Ramos (cell line): ENCODE measurements around the gene KYAT1.

Source experiments
- in situ Hi-C: fragments of 300-500 bp; cut with MboI; formaldehyde crosslinking; loops from one replicate; pipeline ENCODE4 v1.14.3; 2022; ENCODE audit warnings: low sequenced_read_pairs; ENCODE audit not compliant: unreplicated experiment

The KYAT1 gene

DNA sequence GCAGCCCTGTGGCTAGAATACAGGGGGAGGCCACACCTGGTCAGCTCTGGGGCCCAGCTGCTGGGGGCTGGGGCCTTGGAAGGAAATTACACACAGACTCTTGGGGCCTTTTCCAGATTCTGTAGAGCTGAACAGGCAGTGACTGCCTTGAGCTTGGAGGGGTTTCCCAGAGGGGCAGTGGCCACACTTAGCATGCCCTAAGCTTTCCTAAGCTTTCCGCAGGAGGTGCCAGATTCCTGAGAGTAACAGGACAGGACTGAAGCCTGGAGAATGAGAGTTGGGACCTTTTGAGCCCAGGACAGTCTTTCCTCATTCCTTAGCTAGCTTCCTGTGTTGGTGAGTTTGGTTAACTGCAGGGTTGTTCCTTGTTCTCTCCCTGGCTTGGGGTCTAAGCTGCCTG, 93.3 kb downstream of the KYAT1 start:
- in situ Hi-C loops, result no loop called here

DNA sequence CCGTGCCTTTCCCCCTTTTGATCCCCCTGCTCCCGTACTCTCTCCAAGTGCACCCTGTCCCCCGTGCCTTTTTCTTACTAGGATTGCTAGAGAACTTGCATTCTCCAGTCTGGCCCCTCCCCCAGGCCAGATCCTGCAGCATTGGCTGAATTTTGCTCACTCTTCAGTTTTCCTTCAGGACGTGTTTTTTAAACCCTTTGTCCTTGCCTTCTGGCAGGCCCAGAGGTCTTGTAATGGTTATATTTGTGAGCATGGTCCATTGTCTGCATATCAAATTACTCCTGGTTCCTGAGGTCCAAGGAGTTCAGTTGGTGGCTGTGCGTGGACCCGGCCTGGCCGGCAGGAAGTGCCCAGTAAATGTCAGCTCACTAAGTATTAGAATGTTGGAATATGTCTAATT, 94.1 kb downstream of the KYAT1 start:
- in situ Hi-C loops, result no loop called here

DNA sequence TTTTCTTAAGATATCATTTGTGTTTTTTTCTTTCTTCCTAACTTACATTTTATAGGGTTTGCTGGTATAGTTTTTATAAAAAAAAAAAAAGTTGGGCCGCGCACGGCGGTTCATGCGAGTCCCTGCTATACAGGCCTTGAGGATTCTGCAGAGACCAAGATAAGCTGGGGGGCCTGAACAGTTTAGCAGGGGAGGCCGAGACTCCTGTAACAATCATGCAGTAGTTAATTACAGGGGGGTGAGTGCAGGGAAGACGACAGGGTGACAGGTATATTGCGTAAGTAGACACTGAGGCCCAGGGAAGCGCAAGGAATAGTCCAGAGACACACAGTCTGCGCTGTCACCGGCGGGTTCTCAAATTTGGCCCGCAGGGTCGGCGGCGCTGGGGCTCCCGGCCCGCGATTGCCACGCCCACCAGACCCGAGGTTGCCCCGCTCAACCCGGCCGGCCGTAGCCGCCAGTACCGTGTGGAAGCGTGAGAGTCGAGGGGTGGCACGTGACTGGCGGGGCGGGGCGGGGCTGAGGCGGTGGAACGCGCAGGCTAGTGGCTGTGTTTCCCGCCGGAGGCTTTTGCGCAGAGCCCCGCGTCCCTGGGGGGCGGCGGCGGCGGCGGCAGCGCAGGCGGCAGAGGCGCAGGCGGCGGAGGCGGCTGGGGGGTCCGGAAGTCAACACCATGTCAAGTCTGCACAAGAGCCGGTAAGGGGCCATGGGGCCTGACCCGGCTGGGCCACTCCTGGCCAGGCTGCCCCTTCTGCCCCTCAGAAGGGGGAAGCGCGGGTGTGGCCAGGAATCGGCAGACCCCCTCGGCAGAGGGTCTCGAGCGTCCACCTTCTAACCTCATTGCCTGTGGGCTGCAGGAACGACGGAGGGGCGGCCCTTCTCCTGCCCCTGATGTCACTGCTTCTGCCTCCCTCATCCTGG, 94.8 kb downstream of the KYAT1 start, which contains the start of gene TBC1D13:
TBC1D13 (plus strand) TSS at position 573 of the 921 bp plus-strand sequence; CDS start at position 674, 101 bp downstream.
- in situ Hi-C loops, result no loop called here

DNA sequence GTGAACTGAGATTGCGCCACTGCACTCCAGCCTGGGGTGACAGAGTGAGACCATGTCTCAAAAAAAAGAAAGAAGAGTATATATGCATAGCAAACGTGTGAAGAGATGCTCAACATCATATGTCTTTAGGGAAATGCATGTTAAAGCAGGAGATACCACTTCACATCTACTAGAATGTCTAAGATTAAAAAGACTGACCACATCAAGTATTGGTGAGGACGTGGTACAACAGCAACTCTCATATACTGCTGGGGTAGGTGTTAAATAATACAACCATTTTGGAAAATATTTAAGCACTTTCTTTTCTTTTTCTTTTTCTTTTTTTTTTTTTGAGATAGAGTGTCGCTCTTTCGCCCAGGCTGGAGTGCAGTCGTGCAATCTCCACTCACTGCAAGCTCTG, 96.3 kb downstream of the KYAT1 start:
- in situ Hi-C loops, result no loop called here
